ENCODE measurements around the gene MAN1C1. TPM values are rescaled to one million over a fixed set of nuclear protein-coding genes. Genes with fewer than 3 reads are reported as not detected.

MAN1C1 gene
- polyA plus RNA-seq, 1 of the 3 experiments (the other 2 are of a cell fraction): 0.20 TPM

DNA sequence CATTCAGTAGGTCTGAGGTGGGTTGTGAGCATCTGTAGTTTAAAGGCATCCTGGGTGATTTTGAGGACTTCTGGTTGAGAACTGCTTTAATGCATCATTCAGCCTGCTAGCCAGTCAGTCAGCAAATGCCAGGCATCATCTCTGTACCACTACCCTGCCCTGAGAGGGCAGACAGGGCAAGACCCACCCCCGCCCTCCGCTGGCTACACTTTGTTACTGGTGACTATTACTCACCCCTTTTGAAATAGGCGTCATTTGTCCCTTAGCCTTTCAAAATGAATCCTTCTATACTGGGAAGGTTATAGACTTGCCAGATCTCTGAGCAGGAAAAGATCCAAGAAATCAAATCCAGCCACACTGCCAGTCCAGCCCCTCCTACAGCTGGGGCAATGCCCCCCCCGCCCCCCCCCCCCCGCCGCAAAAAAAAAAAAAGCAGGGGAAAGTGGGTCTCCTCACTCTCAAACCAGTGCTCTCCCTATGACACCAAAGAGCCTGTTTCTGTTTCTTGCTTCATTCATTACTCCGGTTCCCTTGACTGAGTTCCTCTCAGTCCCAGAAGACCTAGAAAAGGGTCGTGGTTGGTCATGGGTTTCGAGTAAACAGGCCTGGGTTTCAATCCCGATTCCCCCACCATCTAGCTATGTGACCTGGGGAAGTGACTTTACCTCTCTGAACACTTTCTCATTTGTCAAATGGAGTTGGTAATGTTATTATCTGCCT is 187.8 kb downstream of the MAN1C1 start:
- peaks cover 24% of the 10 kb centered on the region; the same call in 1 of the 2 replicates for H3K79me2 ChIP-seq (ENCODE audit: insufficient read depth)
- CTCF ChIA-PET: interaction anchor here (0.6 to 2.2 kb wide), 4 partner anchors 15 to 232 kb away, joined by 3 to 14 read pairs (median 6); partner anchors contain the start of gene MTFR1L
- POLR2A ChIA-PET: no interaction called here
- no peaks in the 10 kb centered on the region for H3K27me3 ChIP-seq (ENCODE audit: insufficient read depth)
- DNase-seq: no peak
- TF ChIP-seq YY1 (IDR thresholded peaks at IDR 0.05; ENCODE audit: low read depth) (no peak), SMC3 (IDR thresholded peaks at IDR 0.05; ENCODE audit: low read depth, low read length) (no peak), MEF2A (IDR thresholded peaks at IDR 0.05; ENCODE audit: borderline replicate concordance, low read depth) (no peak)
- TF ChIP-seq, protein P1, sequence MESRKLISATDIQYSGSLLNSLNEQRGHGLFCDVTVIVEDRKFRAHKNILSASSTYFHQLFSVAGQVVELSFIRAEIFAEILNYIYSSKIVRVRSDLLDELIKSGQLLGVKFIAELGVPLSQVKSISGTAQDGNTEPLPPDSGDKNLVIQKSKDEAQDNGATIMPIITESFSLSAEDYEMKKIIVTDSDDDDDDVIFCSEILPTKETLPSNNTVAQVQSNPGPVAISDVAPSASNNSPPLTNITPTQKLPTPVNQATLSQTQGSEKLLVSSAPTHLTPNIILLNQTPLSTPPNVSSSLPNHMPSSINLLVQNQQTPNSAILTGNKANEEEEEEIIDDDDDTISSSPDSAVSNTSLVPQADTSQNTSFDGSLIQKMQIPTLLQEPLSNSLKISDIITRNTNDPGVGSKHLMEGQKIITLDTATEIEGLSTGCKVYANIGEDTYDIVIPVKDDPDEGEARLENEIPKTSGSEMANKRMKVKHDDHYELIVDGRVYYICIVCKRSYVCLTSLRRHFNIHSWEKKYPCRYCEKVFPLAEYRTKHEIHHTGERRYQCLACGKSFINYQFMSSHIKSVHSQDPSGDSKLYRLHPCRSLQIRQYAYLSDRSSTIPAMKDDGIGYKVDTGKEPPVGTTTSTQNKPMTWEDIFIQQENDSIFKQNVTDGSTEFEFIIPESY (IDR thresholded peaks at IDR 0.05; ENCODE audit: borderline replicate concordance, low read depth): no peak
- no peak overlapping the region for H2AFZ ChIP-seq (ENCODE audit: low read depth)
- no peak overlapping the region for H3K27ac ChIP-seq (ENCODE audit: low read depth in 2 of 2, low read length in 1 of 2)
- peaks cover 3 to 29% of the 10 kb centered on the region in 2 experiments for H3K36me3 ChIP-seq (replicated peaks in 1 of 2; ENCODE audit: control insufficient read depth in 1 of 2, insufficient read depth in 2 of 2, low read length in 1 of 2)
- H3K4me3 ChIP-seq (ENCODE audit: low read depth in 2 of 2, low read length in 1 of 2): no peak overlapping the region
- H3K9me3 ChIP-seq: no peaks in the 10 kb centered on the region
- no peak overlapping the region for H3K4me2 ChIP-seq
- peaks cover 13% of the 10 kb centered on the region for H3F3A ChIP-seq (replicated peaks; ENCODE audit: insufficient read depth)
- H3K4me1 ChIP-seq (ENCODE audit: control insufficient read depth in 1 of 2, insufficient read depth in 2 of 2, low read depth in 1 of 2, low read length in 1 of 2): peaks cover 0 to 35% of the 10 kb centered on the region in 2 experiments; a peak in 3 of 4 replicates
- no peak overlapping the region for H3K9ac ChIP-seq
- 75% methylated on average over 9 of the region's 10 CpGs for WGBS (ENCODE audit: low lambda C conversion rate)
- no peaks in the 10 kb centered on the region for H3K9me2 ChIP-seq
- no peaks in the 10 kb centered on the region for H4K20me1 ChIP-seq (ENCODE audit: insufficient read depth)

DNA sequence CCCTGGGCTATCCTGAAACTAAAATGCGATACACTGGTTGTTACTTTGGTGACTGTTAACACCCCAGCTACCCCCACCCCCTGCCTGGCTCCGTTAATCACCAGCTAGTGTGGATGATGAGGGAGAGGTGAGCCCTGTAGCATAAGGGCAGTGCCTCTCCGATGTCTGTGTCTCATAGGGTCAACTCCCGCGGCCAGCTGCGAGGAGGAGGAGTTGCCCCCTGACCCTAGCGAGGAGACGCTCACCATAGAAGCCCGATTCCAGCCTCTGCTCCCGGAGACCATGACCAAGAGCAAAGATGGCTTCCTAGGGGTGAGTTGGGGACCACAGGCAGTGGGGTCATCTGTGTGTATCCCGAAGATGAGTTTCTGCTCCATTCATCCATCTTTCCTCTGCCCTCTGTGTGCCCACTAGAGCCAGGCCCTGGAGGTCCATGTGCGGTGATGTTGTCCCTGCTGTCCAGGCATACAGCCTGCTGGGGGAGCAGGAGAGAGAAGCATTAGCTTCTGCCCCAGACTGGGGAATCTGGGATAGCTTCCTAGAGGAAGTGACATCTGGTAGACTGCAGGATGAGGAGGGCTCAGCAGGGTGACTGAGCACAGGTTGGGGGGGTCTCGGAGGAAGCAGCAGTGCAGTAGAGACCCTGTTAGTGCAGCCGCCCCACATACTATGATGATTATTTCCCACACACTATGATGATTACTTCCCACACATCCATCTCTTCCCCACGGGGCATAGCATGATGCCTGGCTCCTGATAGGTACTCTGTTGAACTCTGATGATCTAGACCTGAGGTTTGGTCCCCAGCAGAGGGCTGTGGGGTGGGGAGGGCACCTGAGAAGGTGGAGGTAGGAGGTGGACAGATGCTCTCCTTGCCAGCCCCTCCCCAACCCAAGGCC is 188.6 kb downstream of the MAN1C1 start:
- Histone ChIP-seq H3K27me3 (ENCODE audit: insufficient read depth) (no peaks in the 10 kb centered on the region), H2AFZ (ENCODE audit: low read depth) (no peak overlapping the region), H3K4me1 (ENCODE audit: control insufficient read depth in 1 of 2, insufficient read depth in 2 of 2, low read depth in 1 of 2, low read length in 1 of 2) (peaks cover 0 to 31% of the 10 kb centered on the region in 2 experiments; a peak in 3 of 4 replicates), H4K20me1 (ENCODE audit: insufficient read depth) (no peaks in the 10 kb centered on the region), H3K4me2 (no peak overlapping the region), H3K9me2 (no peaks in the 10 kb centered on the region), H3K36me3 (replicated peaks in 1 of 2; ENCODE audit: control insufficient read depth in 1 of 2, insufficient read depth in 2 of 2, low read length in 1 of 2) (peaks cover 3 to 32% of the 10 kb centered on the region in 2 experiments), H3K9ac (no peak overlapping the region), H3K4me3 (ENCODE audit: low read depth in 2 of 2, low read length in 1 of 2) (no peak overlapping the region), H3F3A (replicated peaks; ENCODE audit: insufficient read depth) (peaks cover 13% of the 10 kb centered on the region), H3K79me2 (ENCODE audit: insufficient read depth) (peaks cover 24% of the 10 kb centered on the region; the same call in 1 of the 2 replicates), H3K9me3 (no peaks in the 10 kb centered on the region), H3K27ac (ENCODE audit: low read depth in 2 of 2, low read length in 1 of 2) (0 out of 4 replicates have a peak overlapping the region, but pooled peaks of 1 of the 2 experiments have one; percentile 5)
- WGBS (ENCODE audit: low lambda C conversion rate): 85% methylated on average over 9 of the region's 15 CpGs
- ChIA-PET POLR2A (no interaction called here), CTCF (interaction anchor here (0.6 kb wide), 1 partner anchor 14 kb away, joined by 3 read pairs; the partner anchor contains the start of gene MTFR1L)
- TF ChIP-seq FOXM1 (IDR thresholded peaks at IDR 0.05; ENCODE audit: low read depth) (no peak), GABPA (IDR thresholded peaks at IDR 0.05; ENCODE audit: low read depth) (no peak), CHD2 (IDR thresholded peaks at IDR 0.05; ENCODE audit: low read length, partially characterized antibody) (no peak), NRF1 (IDR thresholded peaks at IDR 0.05; ENCODE audit: low read depth, low read length) (no peak), TEAD4 (IDR thresholded peaks at IDR 0.05; ENCODE audit: borderline replicate concordance, insufficient read depth) (no peak), SIN3A (IDR thresholded peaks at IDR 0.05; ENCODE audit: borderline replicate concordance, low read depth, low read length) (no peak), RFX5 (IDR thresholded peaks at IDR 0.05; ENCODE audit: low read length) (no peak), JUND (IDR thresholded peaks at IDR 0.05) (no peak), EP300 (IDR thresholded peaks at IDR 0.05; ENCODE audit: borderline replicate concordance in 1 of 2, low read depth in 1 of 2, low read length in 1 of 2) (no peak), FOSL2 (IDR thresholded peaks at IDR 0.05; ENCODE audit: borderline replicate concordance, low read depth) (no peak), TCF12 (IDR thresholded peaks at IDR 0.05) (no peak)
- TF ChIP-seq, protein P2, sequence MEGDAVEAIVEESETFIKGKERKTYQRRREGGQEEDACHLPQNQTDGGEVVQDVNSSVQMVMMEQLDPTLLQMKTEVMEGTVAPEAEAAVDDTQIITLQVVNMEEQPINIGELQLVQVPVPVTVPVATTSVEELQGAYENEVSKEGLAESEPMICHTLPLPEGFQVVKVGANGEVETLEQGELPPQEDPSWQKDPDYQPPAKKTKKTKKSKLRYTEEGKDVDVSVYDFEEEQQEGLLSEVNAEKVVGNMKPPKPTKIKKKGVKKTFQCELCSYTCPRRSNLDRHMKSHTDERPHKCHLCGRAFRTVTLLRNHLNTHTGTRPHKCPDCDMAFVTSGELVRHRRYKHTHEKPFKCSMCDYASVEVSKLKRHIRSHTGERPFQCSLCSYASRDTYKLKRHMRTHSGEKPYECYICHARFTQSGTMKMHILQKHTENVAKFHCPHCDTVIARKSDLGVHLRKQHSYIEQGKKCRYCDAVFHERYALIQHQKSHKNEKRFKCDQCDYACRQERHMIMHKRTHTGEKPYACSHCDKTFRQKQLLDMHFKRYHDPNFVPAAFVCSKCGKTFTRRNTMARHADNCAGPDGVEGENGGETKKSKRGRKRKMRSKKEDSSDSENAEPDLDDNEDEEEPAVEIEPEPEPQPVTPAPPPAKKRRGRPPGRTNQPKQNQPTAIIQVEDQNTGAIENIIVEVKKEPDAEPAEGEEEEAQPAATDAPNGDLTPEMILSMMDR (IDR thresholded peaks at IDR 0.05): no peak
- TF ChIP-seq, protein P3, sequence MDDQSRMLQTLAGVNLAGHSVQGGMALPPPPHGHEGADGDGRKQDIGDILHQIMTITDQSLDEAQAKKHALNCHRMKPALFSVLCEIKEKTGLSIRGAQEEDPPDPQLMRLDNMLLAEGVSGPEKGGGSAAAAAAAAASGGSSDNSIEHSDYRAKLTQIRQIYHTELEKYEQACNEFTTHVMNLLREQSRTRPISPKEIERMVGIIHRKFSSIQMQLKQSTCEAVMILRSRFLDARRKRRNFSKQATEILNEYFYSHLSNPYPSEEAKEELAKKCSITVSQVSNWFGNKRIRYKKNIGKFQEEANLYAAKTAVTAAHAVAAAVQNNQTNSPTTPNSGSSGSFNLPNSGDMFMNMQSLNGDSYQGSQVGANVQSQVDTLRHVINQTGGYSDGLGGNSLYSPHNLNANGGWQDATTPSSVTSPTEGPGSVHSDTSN (IDR thresholded peaks at IDR 0.05): no peak
- DNase-seq: no peak
